GM19467 (cell line): ENCODE data around the gene TNNC1.

Experiments
- ATAC-seq: cut with Tn5 transposase; IDR thresholded peaks from one replicate; pipeline ENCODE4 v1.9.1; 2021; ENCODE audit warnings: mild to moderate bottlenecking, moderate library complexity; ENCODE audit not compliant: unreplicated experiment

The TNNC1 gene

DNA sequence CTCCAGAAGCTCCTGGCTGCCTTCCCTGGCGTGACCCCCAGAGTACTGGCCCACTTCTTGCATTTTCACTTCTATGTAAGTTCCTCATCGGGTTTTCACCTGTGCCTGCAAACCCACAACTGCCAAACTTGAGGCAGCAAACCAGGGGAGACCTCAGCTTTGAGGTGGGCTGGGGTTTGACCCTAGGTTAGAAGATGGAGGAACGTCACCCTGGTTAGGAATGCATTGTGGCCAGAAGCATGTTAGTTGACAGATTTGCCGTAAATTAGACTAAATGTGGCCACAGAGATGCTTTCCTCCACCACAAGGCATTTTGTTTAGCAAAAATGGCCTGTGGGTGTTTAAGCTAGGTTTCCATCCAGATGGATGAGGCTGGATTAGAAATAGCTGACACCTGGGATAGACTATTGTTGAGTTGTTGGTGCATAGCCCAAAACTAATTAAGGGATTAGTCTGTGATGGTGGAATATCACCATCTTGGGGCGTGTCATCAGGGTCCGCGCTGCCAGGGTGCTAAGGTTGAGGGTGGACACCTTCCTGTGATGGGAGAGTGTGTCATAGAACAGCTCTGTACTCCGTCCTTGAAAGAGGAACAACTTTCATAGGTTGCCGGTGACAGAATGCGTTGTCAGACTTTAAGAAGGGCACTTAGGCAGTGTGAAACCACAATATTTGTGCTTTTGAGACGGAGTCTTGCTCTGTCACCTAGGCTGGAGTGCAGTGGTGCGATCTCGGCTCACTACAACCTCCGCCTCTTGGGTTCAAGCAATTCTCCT, 5.1 kb upstream of the TNNC1 start:
- ATAC-seq, result no peak

DNA sequence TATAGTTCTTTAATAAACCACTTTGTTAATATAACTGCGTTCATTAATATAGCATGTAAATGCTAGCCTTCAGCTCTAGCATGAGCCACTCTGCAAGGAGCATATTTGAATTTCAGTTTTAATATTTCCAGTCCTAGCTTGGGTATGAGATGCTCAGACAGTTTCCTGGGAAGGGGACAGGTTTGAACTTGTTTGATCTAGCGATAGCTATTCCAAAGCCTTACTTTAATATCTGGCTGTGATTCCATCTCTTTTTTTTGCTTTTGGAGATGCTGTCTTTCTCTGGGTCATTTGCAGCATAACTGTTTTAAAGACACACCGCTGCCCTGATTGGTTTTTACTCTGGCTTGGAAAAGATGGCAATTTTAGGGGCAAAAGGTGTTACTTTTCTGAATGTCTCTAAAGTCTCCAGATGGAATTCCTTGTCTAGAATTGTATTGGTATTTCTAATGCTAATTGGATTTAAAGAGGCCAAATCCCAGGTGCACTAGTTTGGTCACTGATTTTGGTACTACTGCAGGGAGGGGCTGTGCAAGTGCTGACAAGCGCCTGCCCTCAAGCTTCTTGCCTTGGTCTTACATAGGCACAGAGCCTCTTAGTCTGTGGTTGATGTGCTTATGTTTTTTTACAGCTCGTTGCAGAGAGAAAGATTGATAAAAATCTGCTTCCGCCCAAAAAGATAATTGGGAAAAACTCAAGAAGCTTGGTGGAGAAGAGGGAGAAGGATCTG, 4.4 kb upstream of the TNNC1 start:
- no peak for ATAC-seq

- no peak for ATAC-seq
Measured at GRCh38 chr3:52456800-52457183, 3.0 kb upstream of the TNNC1 start.

DNA sequence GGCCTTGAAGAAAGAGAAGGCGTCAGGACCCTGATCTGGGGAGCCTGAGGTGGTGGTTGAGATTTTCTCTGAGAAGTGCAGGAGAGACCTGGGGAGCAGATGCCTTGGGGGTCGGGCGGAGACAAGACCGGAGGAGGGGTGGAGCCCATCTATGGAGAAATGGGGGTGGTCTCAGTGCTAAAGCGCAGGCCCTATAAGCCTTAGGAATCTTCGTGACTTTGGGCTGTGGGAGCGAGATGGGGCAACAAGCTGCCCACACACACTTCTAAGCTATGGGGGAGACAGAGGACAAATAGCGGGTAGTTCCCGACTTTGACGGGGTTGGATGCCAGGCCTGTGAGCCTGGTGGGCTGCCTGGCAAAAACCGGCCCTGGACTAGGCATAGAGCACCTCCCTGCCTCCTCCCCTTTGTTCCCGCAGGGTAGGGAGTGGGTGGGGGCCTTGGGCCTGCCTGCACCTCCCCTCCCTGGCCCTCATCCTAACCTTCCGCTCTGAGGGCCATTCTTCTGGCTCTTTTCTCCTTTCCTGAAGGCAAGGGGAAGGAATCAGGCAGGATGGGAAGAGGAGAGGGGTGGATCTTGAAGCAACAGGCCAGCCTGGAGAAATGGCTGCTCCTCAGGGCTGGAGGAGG, 2.4 kb upstream of the TNNC1 start:
- no peak for ATAC-seq

DNA sequence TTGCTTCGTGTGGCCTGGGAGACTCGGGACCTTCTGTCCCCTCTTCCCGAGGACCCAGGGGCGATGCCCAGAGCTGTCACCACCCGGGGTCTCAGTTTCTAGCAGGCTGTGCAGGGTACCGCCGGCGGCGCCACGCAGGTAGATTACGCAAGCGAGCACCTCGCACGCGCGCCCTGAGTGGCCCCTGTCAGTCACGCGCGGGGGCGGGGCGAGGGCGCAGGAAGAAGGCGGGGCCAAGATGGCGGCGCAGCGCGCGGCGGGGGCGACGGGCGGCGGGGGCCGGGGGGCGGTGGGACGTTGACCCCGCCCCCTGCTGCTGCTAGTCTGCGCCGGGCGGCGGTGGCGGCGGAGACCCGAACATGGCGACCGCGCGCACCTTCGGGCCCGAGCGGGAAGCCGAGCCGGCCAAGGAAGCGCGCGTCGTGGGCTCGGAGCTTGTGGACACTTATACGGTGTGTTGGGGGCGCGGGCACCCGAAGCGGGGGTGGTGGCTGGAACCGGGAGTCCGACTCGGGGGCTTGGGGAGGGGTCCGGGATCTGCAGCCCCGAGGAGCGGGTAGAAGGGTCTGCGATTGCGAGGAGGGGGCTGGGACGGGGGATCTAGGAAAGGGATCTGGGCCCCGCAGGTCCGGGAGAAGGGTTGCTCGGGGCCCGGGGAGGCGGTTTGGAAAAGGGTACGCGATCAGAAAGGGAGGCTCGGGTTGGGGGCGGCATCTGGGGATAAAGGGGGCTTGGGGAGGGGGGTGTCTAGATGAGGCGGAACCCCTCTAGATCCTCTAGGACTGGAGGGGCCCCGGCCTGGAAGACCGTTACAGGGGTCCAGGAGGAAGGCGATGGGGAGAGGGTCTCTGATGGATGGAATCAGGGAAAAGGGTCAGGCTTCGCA, 1.7 kb upstream of the TNNC1 start, which contains the start of gene NISCH:
NISCH (plus strand) TSS at position 322 of the 886 bp plus-strand sequence; CDS start at position 360, 38 bp downstream.
- ATAC-seq, result peak; percentile 59

DNA sequence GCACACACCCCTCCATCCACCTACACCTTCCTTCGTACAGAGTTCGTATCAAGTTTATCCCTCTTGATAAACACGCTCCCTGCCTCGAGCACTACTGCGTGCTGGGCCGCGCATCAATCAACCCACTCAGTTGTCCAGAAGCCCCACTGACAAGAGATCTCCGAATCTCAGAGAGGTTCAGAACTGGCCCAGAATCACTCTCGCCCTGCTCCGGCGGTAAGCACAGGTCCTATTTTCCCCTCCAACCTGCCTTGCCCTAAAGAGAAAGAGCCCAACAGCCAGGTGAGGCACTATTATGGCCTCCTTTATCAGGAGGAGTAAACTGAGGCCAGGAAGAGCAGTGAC, 1.1 kb upstream of the TNNC1 start:
- ATAC-seq, result peak; percentile 5

- no peak for ATAC-seq
Measured at GRCh38 chr3:52454250-52454937, 553 bp upstream of the TNNC1 start.

- no peak for ATAC-seq
Measured at GRCh38 chr3:52452570-52453221, 1.1 kb downstream of the TNNC1 start.

GRCh38 chr3:52452126-52452525, 1.7 kb downstream of the TNNC1 start:
- ATAC-seq, result no peak

DNA sequence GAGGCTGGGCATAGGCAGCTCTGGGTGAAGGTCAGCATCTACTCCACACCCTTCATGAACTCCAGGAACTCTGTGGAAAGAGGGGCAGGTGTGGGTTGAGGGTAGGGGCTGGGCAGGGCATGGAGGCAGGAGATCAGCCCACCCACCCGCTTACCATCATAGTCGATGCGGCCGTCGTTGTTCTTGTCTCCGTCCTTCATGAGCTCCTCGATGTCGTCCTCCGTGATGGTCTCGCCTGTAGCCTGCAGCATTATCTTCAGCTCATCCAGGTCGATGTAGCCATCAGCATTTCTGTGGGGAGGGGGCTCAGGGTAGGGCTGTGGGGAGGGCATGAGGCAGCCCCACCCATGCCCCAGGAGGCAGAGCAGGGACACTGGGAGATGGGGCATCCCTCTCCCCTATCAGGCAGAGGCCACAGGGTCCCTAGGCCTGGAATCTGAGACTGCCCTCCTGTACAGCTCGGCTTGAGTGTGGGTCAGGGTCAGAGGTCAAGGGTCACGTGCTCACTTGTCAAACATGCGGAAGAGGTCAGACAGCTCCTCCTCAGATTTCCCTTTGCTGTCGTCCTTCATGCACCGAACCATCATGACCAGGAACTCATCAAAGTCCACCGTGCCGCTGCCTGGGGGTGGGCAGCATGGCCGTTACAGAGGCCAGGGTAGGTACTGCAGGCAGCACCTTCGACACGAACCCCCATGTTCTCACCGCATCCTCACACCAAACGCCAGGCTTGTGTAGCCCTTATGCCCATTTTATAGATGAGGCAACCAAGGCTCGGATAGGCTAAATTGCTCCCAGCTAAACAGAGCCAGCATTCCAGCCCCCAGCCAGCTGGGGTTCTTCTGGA, 2.4 kb downstream of the TNNC1 start:
- ATAC-seq, result no peak

GRCh38 chr3:52450489-52451236, 3.2 kb downstream of the TNNC1 start:
- no peak for ATAC-seq

DNA sequence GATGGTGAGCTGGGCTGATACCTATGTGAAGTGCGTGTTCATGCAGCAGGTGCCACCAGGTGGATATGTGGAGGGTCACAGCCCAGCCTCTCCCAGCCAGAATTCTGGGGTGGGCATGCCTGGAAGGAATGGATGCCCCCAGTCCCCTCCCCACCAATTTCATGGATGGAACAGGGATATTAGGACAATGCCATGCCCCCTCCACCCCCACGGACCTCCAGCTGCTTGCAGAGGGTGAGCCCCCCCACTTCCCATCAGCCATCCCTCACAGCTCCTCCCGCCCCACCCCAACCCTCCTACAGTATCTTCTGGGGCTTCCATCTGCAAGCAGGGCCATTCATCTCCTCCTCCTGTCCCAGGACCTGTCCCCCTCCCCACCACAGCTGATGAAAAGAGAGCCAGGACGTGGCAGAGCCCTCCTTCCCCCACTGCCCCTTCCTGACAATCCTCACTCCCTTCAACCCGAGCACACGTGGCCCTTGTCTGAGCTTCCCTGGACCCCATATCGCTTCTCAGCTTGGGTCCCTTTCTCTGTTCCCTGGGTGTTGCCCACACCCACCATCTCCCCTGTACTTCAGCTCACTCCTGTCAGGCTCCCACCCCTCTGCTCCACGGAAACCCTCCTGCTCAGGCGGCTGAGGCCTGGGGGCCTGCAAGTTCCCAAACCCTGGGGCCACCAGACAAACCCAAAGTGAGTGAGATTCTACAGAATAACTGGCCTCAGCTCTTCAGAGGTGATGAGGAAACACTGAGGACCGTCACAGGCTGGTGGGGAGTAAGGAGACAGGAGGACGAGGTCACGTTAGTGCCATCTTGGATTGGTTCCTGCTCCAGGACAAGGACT, 6.1 kb downstream of the TNNC1 start:
- ATAC-seq, result no peak

- ATAC-seq, result no peak
Measured at GRCh38 chr3:52446631-52447511, 7.0 kb downstream of the TNNC1 start.

GRCh38 chr3:52446042-52446441, 7.8 kb downstream of the TNNC1 start:
- ATAC-seq, result no peak

GRCh38 chr3:52444860-52445793, 8.7 kb downstream of the TNNC1 start, which contains the start of gene SEMA3G:
SEMA3G (minus strand) TSS chr3:52445103; CDS start chr3:52445027, 76 bp downstream.
- ATAC-seq, result peak; percentile 82
